Measurements from ENCODE around the gene TSTD2. TPM values are rescaled to one million over a fixed set of nuclear protein-coding genes. Genes with fewer than 3 reads are reported as not detected.

Gene TSTD2
- total RNA-seq, 1 experiment from 2014 or later, result 18.0 TPM

GRCh38 chr9:97601228-97601898, 31.8 kb downstream of the TSTD2 start:
- no peak for DNase-seq (ENCODE audit: unreplicated experiment)
- no TSS peak for BruUV-seq (replicated peaks)
- intact Hi-C loops (cut with micrococcal nuclease), result no loop called here
- Mint-ChIP-seq H3K4me1 (ENCODE audit: insufficient read depth, unreplicated experiment) (peaks cover 7% of the 10 kb centered on the region), H3K4me3 (ENCODE audit: unreplicated experiment) (no peak overlapping the region), H3K27me3 (ENCODE audit: insufficient read depth, unreplicated experiment) (no peaks in the 10 kb centered on the region), H3K36me3 (ENCODE audit: insufficient read depth, unreplicated experiment) (peaks cover 40% of the 10 kb centered on the region), H3K27ac (ENCODE audit: low read depth, unreplicated experiment) (no peak overlapping the region), H3K9me3 (ENCODE audit: unreplicated experiment) (no peaks in the 10 kb centered on the region)
- CTCF ChIA-PET, result interaction anchor here (0.6 to 12.8 kb wide), 5 partner anchors 11 to 190 kb away, joined by 3 to 345 read pairs (median 7); no protein-coding TSS in a partner anchor
- TF ChIP-seq, protein P1, sequence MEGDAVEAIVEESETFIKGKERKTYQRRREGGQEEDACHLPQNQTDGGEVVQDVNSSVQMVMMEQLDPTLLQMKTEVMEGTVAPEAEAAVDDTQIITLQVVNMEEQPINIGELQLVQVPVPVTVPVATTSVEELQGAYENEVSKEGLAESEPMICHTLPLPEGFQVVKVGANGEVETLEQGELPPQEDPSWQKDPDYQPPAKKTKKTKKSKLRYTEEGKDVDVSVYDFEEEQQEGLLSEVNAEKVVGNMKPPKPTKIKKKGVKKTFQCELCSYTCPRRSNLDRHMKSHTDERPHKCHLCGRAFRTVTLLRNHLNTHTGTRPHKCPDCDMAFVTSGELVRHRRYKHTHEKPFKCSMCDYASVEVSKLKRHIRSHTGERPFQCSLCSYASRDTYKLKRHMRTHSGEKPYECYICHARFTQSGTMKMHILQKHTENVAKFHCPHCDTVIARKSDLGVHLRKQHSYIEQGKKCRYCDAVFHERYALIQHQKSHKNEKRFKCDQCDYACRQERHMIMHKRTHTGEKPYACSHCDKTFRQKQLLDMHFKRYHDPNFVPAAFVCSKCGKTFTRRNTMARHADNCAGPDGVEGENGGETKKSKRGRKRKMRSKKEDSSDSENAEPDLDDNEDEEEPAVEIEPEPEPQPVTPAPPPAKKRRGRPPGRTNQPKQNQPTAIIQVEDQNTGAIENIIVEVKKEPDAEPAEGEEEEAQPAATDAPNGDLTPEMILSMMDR (IDR thresholded peaks at IDR 0.05; ENCODE audit: unreplicated experiment), result no peak
- POLR2A ChIA-PET, result interaction anchor here (1.0 kb wide), 1 partner anchor 9 kb away, joined by 4 read pairs; no protein-coding TSS in a partner anchor

DNA sequence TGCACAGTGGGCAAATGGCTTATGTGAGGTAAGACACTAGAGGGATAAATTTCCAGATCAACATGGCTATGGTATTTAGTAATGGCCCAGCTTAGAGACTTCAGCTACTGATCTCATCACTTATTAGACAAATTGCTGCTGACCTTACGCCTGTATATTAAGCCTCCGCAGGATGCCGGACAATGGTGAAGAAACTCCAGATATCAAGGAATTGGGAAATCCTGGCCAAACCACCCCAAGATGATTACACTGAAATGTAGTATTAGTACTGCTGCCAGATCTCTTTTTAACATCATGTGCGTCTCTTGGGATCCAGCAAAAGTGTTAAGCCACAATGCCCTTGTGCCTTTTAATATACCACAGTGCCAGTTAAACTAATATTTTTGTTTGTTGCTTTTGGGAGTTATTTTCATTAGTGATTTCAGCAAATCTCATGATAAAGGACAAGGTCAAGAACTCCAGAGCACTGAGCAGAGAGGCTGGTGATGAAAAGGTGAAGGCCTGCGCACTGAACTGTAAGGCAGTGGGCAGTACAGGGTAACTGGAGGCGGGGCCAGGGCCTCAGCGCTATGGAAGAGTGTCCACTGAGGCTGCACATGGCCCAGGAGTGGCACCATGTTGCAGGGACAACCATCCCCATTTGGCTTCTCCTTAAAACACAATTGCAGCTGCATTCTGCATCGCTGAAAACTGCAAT, 32.5 kb downstream of the TSTD2 start:
- Mint-ChIP-seq H3K27me3 (ENCODE audit: insufficient read depth, unreplicated experiment) (no peaks in the 10 kb centered on the region), H3K27ac (ENCODE audit: low read depth, unreplicated experiment) (no peak overlapping the region), H3K36me3 (ENCODE audit: insufficient read depth, unreplicated experiment) (peaks cover 35% of the 10 kb centered on the region), H3K4me1 (ENCODE audit: insufficient read depth, unreplicated experiment) (peaks cover 6% of the 10 kb centered on the region), H3K4me3 (ENCODE audit: unreplicated experiment) (no peak overlapping the region), H3K9me3 (ENCODE audit: unreplicated experiment) (no peaks in the 10 kb centered on the region)
- intact Hi-C loops (cut with micrococcal nuclease), result no loop called here
- ChIA-PET CTCF (interaction anchor here (0.6 to 12.8 kb wide), 7 partner anchors 11 to 190 kb away, joined by 3 to 345 read pairs (median 7); no protein-coding TSS in a partner anchor), POLR2A (interaction anchor here (1.0 to 3.4 kb wide), 2 partner anchors 10 to 131 kb away, joined by 4 to 34 read pairs; no protein-coding TSS in a partner anchor)
- DNase-seq (ENCODE audit: unreplicated experiment), result no peak
- TF ChIP-seq, protein P1 (IDR thresholded peaks at IDR 0.05; ENCODE audit: unreplicated experiment), result no peak
- no TSS peak for BruUV-seq (replicated peaks)

DNA sequence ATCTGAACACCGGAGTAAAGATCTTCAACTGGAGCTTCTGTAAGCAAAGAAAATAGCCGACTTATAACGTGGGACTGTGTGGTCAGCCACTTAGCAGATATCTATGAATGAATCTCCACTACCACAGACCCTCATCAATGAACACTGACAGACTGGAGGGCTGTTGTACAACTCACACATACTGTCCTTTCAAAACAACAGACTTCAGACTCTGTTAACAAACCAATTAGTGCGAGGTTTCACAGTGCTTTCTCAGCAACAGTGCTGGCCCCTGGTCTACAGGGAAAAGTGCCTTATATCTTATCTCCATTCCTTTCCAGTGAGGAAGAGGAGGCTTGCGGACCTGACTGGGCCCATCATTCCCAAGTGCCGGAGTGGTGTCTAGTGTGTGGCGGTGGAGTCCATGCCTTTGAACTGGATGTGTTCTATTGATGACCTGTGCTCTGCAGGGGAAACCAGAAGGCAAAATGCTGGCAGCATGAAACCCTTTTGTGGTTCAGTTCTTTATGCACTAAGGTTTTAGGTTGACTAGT, 33.8 kb downstream of the TSTD2 start:
- ChIA-PET POLR2A (interaction anchor here (0.7 to 3.4 kb wide), 3 partner anchors 130 to 320 kb away, joined by 3 to 34 read pairs (median 3); no protein-coding TSS in a partner anchor), CTCF (interaction anchor here (0.5 to 12.8 kb wide), 55 partner anchors 9 to 743 kb away, joined by 3 to 345 read pairs (median 6); partner anchors contain the start of genes TDRD7 and TMOD1)
- no peak for DNase-seq (ENCODE audit: unreplicated experiment)
- Mint-ChIP-seq H3K4me3 (ENCODE audit: unreplicated experiment) (no peak overlapping the region), H3K4me1 (ENCODE audit: insufficient read depth, unreplicated experiment) (peaks cover 6% of the 10 kb centered on the region), H3K27me3 (ENCODE audit: insufficient read depth, unreplicated experiment) (no peaks in the 10 kb centered on the region), H3K36me3 (ENCODE audit: insufficient read depth, unreplicated experiment) (peaks cover 22% of the 10 kb centered on the region), H3K9me3 (ENCODE audit: unreplicated experiment) (no peaks in the 10 kb centered on the region), H3K27ac (ENCODE audit: low read depth, unreplicated experiment) (no peak overlapping the region)
- intact Hi-C loops (cut with micrococcal nuclease), result no loop called here
- no TSS peak for BruUV-seq (replicated peaks)
- TF ChIP-seq, protein P1 (IDR thresholded peaks at IDR 0.05; ENCODE audit: unreplicated experiment), result no peak

Measured in MCF 10A (cell line).